GM12872 (cell line): ENCODE data around the gene MADCAM1.

Experiments
- CTCF ChIP-seq: IDR thresholded peaks from 3 replicates; pipeline ENCODE4 v1.5.1; 2011; ENCODE audit warnings: low read depth, mild to moderate bottlenecking, low read length, moderate library complexity; ENCODE audit not compliant: insufficient read depth

MADCAM1 gene

GRCh38 chr19:496112-496665 is at the start of gene MADCAM1:
Gene MADCAM1 (plus strand): TSS chr19:496486. CDS start chr19:496500, 14 bp downstream.
- TF ChIP-seq CTCF, result no peak

GRCh38 chr19:447064-447426 is 49.2 kb upstream of the MADCAM1 start:
- no peak for TF ChIP-seq CTCF

GRCh38 chr19:447816-448560 is 48.3 kb upstream of the MADCAM1 start:
- no peak for TF ChIP-seq CTCF

- TF ChIP-seq CTCF, result no peak
Observed at GRCh38 chr19:449916-450315, 46.4 kb upstream of the MADCAM1 start.

- TF ChIP-seq CTCF, result no peak
Observed at GRCh38 chr19:452829-453228, 43.5 kb upstream of the MADCAM1 start.

GRCh38 chr19:453606-454005 is 42.7 kb upstream of the MADCAM1 start:
- no peak for TF ChIP-seq CTCF

GRCh38 chr19:455031-455705 is 41.1 kb upstream of the MADCAM1 start:
- TF ChIP-seq CTCF, result no peak
